Mucosa of stomach (tissue), 1 donor: ENCODE results near the gene CEP295NL.
"Not testable (repeated sequence)": the region's sequence is repeated elsewhere in the genome, so short reads cannot be mapped to it uniquely, and the experiment has no call there.

Experiments
- H3K27me3 ChIP-seq: one replicate; pipeline ENCODE4 v1.7.0; 2013; ENCODE audit warnings: mild to moderate bottlenecking, low read length; ENCODE audit not compliant: control insufficient read depth, insufficient read depth
- H3K36me3 ChIP-seq: one replicate; pipeline ENCODE4 v1.7.0; 2013; ENCODE audit warnings: low read length; ENCODE audit not compliant: control insufficient read depth, insufficient read depth
- H3K4me1 ChIP-seq: one replicate; pipeline ENCODE4 v1.7.0; 2013; ENCODE audit warnings: mild to moderate bottlenecking, low read length; ENCODE audit not compliant: control insufficient read depth, insufficient read depth
- H3K4me3 ChIP-seq: one replicate; pipeline ENCODE4 v1.7.0; 2013; ENCODE audit warnings: low read length
- H3K9ac ChIP-seq: one replicate; pipeline ENCODE4 v1.7.0; 2013; ENCODE audit warnings: mild to moderate bottlenecking, low read length, moderate library complexity
- H3K9me3 ChIP-seq: one replicate; pipeline ENCODE4 v1.7.0; 2013; ENCODE audit warnings: mild to moderate bottlenecking, low read length, moderate library complexity; ENCODE audit not compliant: control insufficient read depth
- donor health status: Pancreatic carcinoma.

The CEP295NL gene, protein sequence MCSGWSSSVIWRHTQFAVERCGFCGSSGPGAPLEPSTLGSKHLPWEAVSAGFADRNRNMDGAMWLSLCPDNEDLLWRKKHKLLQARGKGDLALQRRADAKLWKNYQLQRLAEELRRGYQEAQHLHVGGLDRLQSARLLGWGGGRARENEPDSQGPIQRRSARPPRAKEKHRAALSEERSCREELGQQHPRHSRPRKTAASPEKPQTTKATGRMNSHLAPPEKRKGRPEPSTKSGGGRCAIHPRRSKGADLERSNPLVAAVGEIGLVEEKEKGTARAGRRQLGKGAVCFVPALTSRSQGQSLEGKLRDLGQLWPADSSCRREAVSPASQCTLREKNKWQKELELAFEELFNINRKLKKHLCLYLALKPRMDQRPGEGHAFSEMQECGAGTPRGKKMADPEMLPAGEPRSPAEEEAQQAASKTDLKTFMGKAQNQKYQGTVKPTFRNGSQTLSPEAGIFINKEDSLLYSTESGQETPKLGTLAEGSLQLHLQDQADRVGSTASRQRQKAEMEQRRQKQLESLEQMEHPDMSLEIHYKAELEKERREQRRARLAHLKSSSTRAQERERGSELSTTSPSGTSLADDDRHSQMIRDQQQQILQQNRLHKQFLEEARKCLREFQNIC

DNA sequence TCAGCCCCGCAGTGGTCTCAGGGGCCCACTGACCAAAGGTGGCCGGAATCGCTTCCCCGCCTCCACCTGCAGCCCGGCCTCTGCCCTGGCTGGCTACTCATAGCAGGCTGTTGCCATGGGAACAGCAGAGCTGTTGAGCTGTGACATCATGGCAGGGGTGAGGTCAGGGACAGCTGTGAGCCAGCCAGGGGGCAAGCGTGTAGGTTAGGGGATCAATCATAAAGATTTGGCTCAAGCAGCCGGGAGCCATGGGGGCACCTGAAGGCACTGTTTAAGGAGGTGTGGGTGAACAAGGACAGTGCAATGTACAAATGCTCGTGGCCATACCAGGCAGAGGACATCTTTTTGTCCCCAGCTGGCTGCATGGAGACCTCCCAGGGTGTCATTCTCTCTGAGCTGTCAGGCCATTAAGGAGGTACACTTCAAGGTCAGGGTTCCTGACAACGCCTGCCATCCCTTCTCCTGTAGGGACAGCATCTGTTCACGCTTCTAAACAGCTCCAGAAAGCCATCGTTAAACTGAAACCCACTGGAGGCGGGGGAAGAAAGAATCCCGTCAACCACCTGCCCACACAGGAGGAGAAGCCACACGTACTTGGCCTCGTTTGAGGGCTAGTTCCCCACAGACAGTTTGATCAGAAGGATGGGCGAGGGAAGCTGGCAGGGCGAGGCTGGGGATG lies at the start of gene CEP295NL:
Gene CEP295NL (minus strand): TSS at position 101 of the 679 bp plus-strand sequence. CDS start 1,373 bp downstream, outside the sequence.
- Histone ChIP-seq H3K9ac (no peak within 1 kb of the TSS), H3K4me3 (no peak within 1 kb of the TSS), H3K4me1 (peaks cover 7% of the 10 kb centered on the region), H3K27me3 (no peaks in the 10 kb centered on the region), H3K9me3 (no peaks in the 10 kb centered on the region), H3K36me3 (no peaks in the 10 kb centered on the region)

DNA sequence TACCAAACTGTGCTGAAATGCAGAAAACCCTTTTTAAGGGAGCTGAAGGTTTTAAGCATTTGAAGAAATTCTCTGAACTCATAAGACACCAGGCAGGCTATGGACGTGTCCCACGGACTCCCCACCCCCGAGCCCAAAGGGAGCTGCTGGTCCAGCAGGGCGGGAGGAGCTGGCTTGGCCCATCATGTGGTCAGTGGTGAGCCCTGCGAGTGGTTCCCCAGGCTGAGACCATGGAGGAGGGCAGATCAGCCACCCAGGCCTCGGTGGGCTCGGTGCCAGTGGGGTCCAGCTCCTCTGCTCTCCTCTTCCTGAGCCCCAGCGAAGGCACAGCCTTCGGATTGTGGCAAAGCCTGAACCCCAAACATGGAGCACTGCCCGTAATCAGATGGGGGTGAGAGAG lies 49.7 kb upstream of the CEP295NL start:
- peak overlapping the region; percentile 66 for H3K9ac ChIP-seq
- H3K4me3 ChIP-seq: no peak overlapping the region
- H3K27me3 ChIP-seq: no peaks in the 10 kb centered on the region
- peaks cover 9% of the 10 kb centered on the region for H3K9me3 ChIP-seq
- H3K4me1 ChIP-seq: peaks cover 23% of the 10 kb centered on the region
- no peaks in the 10 kb centered on the region for H3K36me3 ChIP-seq

DNA sequence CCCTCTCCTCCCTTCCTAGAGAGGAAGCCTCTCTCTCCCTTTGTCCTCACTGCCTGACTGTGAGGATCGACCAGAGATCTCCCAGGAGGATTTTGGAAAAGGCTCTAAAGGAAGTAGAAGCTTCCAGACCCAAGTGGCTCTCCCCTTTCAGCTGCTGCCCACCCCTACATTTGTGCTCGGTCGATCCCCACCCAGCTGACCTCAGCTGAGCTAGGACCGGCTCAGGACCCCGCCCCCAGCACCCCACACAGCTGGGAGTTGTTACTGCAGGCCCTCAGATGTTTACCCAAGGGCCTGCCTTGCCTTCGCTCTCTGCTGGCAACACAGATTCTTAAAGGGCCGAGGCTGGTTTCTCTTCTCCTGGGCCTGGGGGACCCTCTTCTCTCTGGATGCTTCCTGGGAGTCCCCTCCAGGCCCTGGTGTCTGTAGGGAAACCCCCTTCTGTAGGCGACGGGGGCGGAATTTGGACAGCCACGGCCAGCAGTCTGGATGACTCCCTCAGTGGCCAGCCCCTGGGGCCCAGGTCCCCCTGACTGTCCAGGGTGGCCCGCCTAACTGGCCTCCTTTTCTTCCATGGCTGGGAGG lies 49.1 kb upstream of the CEP295NL start:
- H3K36me3 ChIP-seq: no peaks in the 10 kb centered on the region
- H3K9me3 ChIP-seq: peaks cover 9% of the 10 kb centered on the region
- no peak overlapping the region for H3K4me3 ChIP-seq
- no peaks in the 10 kb centered on the region for H3K27me3 ChIP-seq
- H3K4me1 ChIP-seq: peaks cover 29% of the 10 kb centered on the region
- peak overlapping the region; percentile 66 for H3K9ac ChIP-seq

GRCh38 chr17:78950870-78951269 lies 47.9 kb upstream of the CEP295NL start:
- peaks cover 38% of the 10 kb centered on the region for H3K4me1 ChIP-seq
- H3K9me3 ChIP-seq: peaks cover 9% of the 10 kb centered on the region
- H3K36me3 ChIP-seq: no peaks in the 10 kb centered on the region
- no peak overlapping the region for H3K4me3 ChIP-seq
- no peak overlapping the region for H3K9ac ChIP-seq
- no peaks in the 10 kb centered on the region for H3K27me3 ChIP-seq

GRCh38 chr17:78947235-78948149 lies 44.5 kb upstream of the CEP295NL start:
- peaks cover 33% of the 10 kb centered on the region for H3K4me1 ChIP-seq
- no peak overlapping the region for H3K4me3 ChIP-seq
- H3K36me3 ChIP-seq: no peaks in the 10 kb centered on the region
- no peaks in the 10 kb centered on the region for H3K27me3 ChIP-seq
- H3K9me3 ChIP-seq: peaks cover 9% of the 10 kb centered on the region
- H3K9ac ChIP-seq: peak overlapping the region; percentile 0

- Histone ChIP-seq H3K4me1 (peaks cover 24% of the 10 kb centered on the region), H3K9me3 (peaks cover 9% of the 10 kb centered on the region), H3K36me3 (no peaks in the 10 kb centered on the region), H3K9ac (no peak overlapping the region), H3K4me3 (no peak overlapping the region), H3K27me3 (no peaks in the 10 kb centered on the region)
Measured at GRCh38 chr17:78946631-78947030, 43.6 kb upstream of the CEP295NL start.

- Histone ChIP-seq H3K27me3 (no peaks in the 10 kb centered on the region), H3K9ac (no peak overlapping the region), H3K9me3 (peaks cover 9% of the 10 kb centered on the region), H3K4me3 (no peak overlapping the region), H3K4me1 (peaks cover 22% of the 10 kb centered on the region), H3K36me3 (no peaks in the 10 kb centered on the region)
Measured at GRCh38 chr17:78946131-78946530, 43.1 kb upstream of the CEP295NL start.

DNA sequence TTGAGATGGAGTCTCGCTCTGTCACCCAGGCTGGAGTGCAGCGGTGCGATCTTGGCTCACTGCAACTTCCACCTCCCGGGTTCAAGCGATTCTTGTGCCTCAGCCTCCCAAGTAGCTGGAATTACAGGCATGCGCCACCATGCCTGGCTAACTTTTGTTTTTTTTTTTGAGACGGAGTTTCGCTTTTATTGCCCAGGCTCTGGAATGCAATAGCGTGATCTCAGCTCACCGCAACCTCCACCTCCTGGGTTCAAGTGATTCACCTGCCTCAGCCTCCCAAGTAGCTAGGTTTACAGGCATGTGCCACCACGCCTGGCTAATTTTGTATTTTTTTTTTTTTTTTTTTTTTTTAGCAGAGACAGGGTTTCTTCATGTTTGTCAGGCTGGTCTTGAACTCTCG lies 42.5 kb upstream of the CEP295NL start:
- H3K9me3 ChIP-seq, H3K36me3 ChIP-seq, H3K9ac ChIP-seq, H3K4me3 ChIP-seq, H3K27me3 ChIP-seq: not testable (repeated sequence)
- H3K4me1 ChIP-seq: peaks cover 22% of the 10 kb centered on the region

- H3K9me3 ChIP-seq: no peaks in the 10 kb centered on the region
- no peaks in the 10 kb centered on the region for H3K27me3 ChIP-seq
- peaks cover 22% of the 10 kb centered on the region for H3K4me1 ChIP-seq
- no peak overlapping the region for H3K4me3 ChIP-seq
- H3K36me3 ChIP-seq: no peaks in the 10 kb centered on the region
- no peak overlapping the region for H3K9ac ChIP-seq
Measured at GRCh38 chr17:78944956-78945355, 42.0 kb upstream of the CEP295NL start.

- H3K9me3 ChIP-seq: no peaks in the 10 kb centered on the region
- no peak overlapping the region for H3K9ac ChIP-seq
- H3K36me3 ChIP-seq: no peaks in the 10 kb centered on the region
- no peak overlapping the region for H3K4me3 ChIP-seq
- peaks cover 22% of the 10 kb centered on the region for H3K4me1 ChIP-seq
- no peaks in the 10 kb centered on the region for H3K27me3 ChIP-seq
Measured at GRCh38 chr17:78944026-78944425, 41.0 kb upstream of the CEP295NL start.

DNA sequence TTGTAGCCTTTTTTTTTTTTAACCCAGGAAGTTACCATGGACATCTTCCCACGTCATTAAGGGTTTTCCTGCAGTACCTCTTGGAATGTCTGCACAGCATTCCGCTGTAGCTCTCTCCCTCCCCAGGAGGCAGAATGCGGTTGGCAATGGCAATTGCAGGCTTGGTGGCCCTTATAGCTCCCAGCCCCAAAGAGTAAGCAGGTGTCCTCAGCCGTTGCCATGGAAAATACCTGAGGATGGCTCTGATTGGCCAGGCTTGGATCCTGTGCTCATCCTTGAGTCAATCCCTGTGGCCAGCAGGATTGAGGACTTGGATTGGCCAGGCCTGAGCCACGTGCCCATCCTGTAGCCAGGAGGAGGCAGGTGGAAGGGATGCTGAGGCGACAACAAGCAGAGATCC lies 37.7 kb upstream of the CEP295NL start:
- H3K9ac ChIP-seq: no peak overlapping the region
- H3K27me3 ChIP-seq: no peaks in the 10 kb centered on the region
- H3K9me3 ChIP-seq: no peaks in the 10 kb centered on the region
- H3K36me3 ChIP-seq: no peaks in the 10 kb centered on the region
- H3K4me3 ChIP-seq: no peak overlapping the region
- H3K4me1 ChIP-seq: peaks cover 3% of the 10 kb centered on the region
